Stimulated activated CD4-positive, alpha-beta T cell treated with anti-CD3 and anti-CD28 coated beads, Interleukin-15, amount 100 ng/mL, for 1 hour (primary cell): ENCODE measurements around the gene TRMT13.
"Not testable (repeated sequence)": the region's sequence is repeated elsewhere in the genome, so short reads cannot be mapped to it uniquely, and the experiment has no call there.

ENCODE experiments used
- DNase-seq, 2 donors: peaks; one replicate each; pipeline ENCODE4 v3.0.0-alpha.2; 2020; ENCODE audit warnings: low read depth in 1 of 2, low spot score in 1 of 2

The TRMT13 gene

GRCh38 chr1:100162881-100163280, 29.9 kb downstream of the TRMT13 start:
- DNase-seq, result no peak

GRCh38 chr1:100164216-100164615, 31.3 kb downstream of the TRMT13 start:
- no peak for DNase-seq

GRCh38 chr1:100164702-100165101, 31.7 kb downstream of the TRMT13 start:
- no peak for DNase-seq

- DNase-seq, result no peak
Measured at GRCh38 chr1:100168051-100168450, 35.1 kb downstream of the TRMT13 start.

GRCh38 chr1:100177295-100178041, 44.5 kb downstream of the TRMT13 start:
- DNase-seq, result no peak

GRCh38 chr1:100178091-100178490, 45.1 kb downstream of the TRMT13 start, which contains the start of gene LRRC39:
Gene LRRC39, minus strand, starts transcription at chr1:100178256. Its CDS starts 9,740 bp downstream, at chr1:100168516.
- no peak for DNase-seq

GRCh38 chr1:100183370-100183769, 50.4 kb downstream of the TRMT13 start:
- no peak for DNase-seq

GRCh38 chr1:100184536-100184935, 51.6 kb downstream of the TRMT13 start:
- DNase-seq, result no peak

- no peak for DNase-seq
Measured at GRCh38 chr1:100187912-100188311, 54.9 kb downstream of the TRMT13 start.

- no peak for DNase-seq
Measured at GRCh38 chr1:100188617-100189016, 55.7 kb downstream of the TRMT13 start.

GRCh38 chr1:100198596-100198995, 65.6 kb downstream of the TRMT13 start:
- no peak for DNase-seq

GRCh38 chr1:100200060-100200459, 67.1 kb downstream of the TRMT13 start:
- DNase-seq, result not testable (repeated sequence)
